GM12875 (cell line): ENCODE measurements around the gene ANKRD27.
"Not testable (repeated sequence)": the region's sequence is repeated elsewhere in the genome, so short reads cannot be mapped to it uniquely, and the experiment has no call there.

ENCODE experiments used
- H3K4me3 ChIP-seq: one replicate; pipeline ENCODE4 v1.5.1; 2011; ENCODE audit warnings: low read depth, low read length, control low read depth
- CTCF ChIP-seq: IDR thresholded peaks from 2 replicates; pipeline ENCODE4 v1.5.1; 2011; ENCODE audit warnings: low read depth, mild to moderate bottlenecking, control low read depth, inconsistent platforms, low read length, moderate library complexity, borderline replicate concordance; ENCODE audit not compliant: insufficient read depth

Gene ANKRD27

GRCh38 chr19:32581705-32582179, 93.2 kb downstream of the ANKRD27 start:
- no peak for TF ChIP-seq CTCF
- peak overlapping the region; percentile 91 for H3K4me3 ChIP-seq

GRCh38 chr19:32580901-32581704, 93.9 kb downstream of the ANKRD27 start, which contains the start of gene PDCD5:
TSS of gene PDCD5 (plus strand) at chr19:32581190. CDS start at chr19:32581262, 72 bp downstream.
- no peak for TF ChIP-seq CTCF
- peak within 1 kb of the TSS; percentile 91 for H3K4me3 ChIP-seq

GRCh38 chr19:32580353-32580900, 94.6 kb downstream of the ANKRD27 start:
- no peak for TF ChIP-seq CTCF
- peak overlapping the region; percentile 60 for H3K4me3 ChIP-seq

- no peak for TF ChIP-seq CTCF
Observed at GRCh38 chr19:32576790-32577189, 98.2 kb downstream of the ANKRD27 start.

GRCh38 chr19:32573492-32573794, 101.5 kb downstream of the ANKRD27 start:
- no peak overlapping the region for H3K4me3 ChIP-seq
- no peak for TF ChIP-seq CTCF

More at GRCh38 chr19:32576790-32577189, 98.2 kb downstream of the ANKRD27 start:
- no peak overlapping the region for H3K4me3 ChIP-seq

GRCh38 chr19:32572700-32573491, 102.1 kb downstream of the ANKRD27 start:
- H3K4me3 ChIP-seq, result not testable (repeated sequence)

- not testable (repeated sequence) for H3K4me3 ChIP-seq
Observed at GRCh38 chr19:32571471-32572075, 103.4 kb downstream of the ANKRD27 start.
